ENCODE results near the gene DNAH1.

GRCh38 chr3:52272831-52273230 is 43.3 kb upstream of the DNAH1 start:
- TF ChIP-seq CTCF (IDR thresholded peaks at IDR 0.05) (no peak), POLR2A (IDR thresholded peaks at IDR 0.05) (no peak), EP300 (IDR thresholded peaks at IDR 0.05) (no peak)
